Upper lobe of right lung (tissue), 1 donor: ENCODE measurements around the gene PKD1L1. TPM values are rescaled to one million over a fixed set of nuclear protein-coding genes. Genes with fewer than 3 reads are reported as not detected.
A peak's percentile ranks its signal among the peaks of the same experiment; 100 is the strongest.

Source experiments
- ATAC-seq: fragments of 200-7000 bp; cut with Tn5 transposase; one replicate; pipeline ENCODE4 v1.9.1; 2020; ENCODE audit warnings: mild to moderate bottlenecking, moderate library complexity
- DNase-seq: peaks from one replicate; pipeline ENCODE4 v3.0.0-alpha.2; 2020
- H3K27ac ChIP-seq: fragments of 200-600 bp; one replicate; pipeline ENCODE4 v1.8.0; 2022
- H3K27me3 ChIP-seq: fragments of 200-600 bp; one replicate; pipeline ENCODE4 v1.8.0; 2022; ENCODE audit warnings: mild to moderate bottlenecking
- H3K36me3 ChIP-seq: fragments of 200-600 bp; one replicate; pipeline ENCODE4 v1.8.0; 2022
- H3K4me1 ChIP-seq: fragments of 200-600 bp; one replicate; pipeline ENCODE4 v1.8.0; 2022
- H3K4me3 ChIP-seq: fragments of 200-600 bp; one replicate; pipeline ENCODE4 v1.8.0; 2022; ENCODE audit warnings: mild to moderate bottlenecking
- H3K9me3 ChIP-seq: fragments of 200-600 bp; one replicate; pipeline ENCODE4 v1.8.0; 2022
- intact Hi-C: fragments of 100-400 bp; cut with DNase I; formaldehyde crosslinking; loops from one replicate; pipeline ENCODE4 v1.11.0; 2022
- total RNA-seq: library from RNA; stranded (reverse); fragmentation: NEBNext Ultra II Directional; extraction: Animal tissue kit (Norgen Biotek cat#: 25700); gene quantifications from one replicate; pipeline ENCODE4 v1.2.1, GENCODE V29; 2021
- TF ChIP-seq, protein P1 (sequence below): fragments of 200-600 bp; IDR thresholded peaks from one replicate; pipeline ENCODE4 v1.8.0; 2022; ENCODE audit warnings: antibody characterized with exemption
- donor health status: DM: no; HTN: yes; CAD: no; lungs with severe emphysema.

The PKD1L1 gene
- total RNA-seq, 1 donor from 2014 or later, result 1.0 TPM

DNA sequence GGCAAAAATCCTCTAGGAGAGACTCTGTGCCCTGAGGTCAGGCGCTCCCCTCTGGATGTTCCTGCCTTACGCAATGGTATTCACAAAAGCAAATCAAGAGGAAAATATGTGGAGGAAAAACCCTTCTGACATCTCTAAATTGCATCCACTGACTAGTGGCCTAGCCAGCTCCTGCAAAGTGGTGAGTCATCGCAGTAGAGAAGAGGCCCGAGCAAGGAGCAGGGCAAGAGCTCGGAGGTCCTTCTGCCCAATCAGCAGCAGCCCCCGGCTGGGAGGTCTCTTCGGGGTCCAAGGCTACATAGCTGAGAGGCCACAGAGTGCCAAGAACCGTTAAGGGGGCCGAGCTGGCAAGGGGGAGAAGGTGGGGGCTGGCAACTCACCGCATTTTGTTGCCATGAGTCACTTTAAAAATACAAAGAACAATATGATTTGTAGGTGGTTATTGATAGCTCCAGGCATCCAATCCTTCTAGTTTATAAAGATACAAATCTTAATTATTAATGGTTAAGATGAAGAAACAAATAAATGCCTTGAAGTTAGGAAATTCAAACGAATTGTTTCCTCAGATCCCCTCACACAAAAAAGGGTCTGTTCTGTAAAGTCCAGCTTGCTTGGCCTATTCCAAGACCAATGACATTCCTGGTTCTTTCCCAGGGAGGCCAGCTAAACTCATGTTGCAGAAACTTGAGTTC, 161.6 kb downstream of the PKD1L1 start:
- ATAC-seq, result peak; percentile 77
- TF ChIP-seq, protein P1, sequence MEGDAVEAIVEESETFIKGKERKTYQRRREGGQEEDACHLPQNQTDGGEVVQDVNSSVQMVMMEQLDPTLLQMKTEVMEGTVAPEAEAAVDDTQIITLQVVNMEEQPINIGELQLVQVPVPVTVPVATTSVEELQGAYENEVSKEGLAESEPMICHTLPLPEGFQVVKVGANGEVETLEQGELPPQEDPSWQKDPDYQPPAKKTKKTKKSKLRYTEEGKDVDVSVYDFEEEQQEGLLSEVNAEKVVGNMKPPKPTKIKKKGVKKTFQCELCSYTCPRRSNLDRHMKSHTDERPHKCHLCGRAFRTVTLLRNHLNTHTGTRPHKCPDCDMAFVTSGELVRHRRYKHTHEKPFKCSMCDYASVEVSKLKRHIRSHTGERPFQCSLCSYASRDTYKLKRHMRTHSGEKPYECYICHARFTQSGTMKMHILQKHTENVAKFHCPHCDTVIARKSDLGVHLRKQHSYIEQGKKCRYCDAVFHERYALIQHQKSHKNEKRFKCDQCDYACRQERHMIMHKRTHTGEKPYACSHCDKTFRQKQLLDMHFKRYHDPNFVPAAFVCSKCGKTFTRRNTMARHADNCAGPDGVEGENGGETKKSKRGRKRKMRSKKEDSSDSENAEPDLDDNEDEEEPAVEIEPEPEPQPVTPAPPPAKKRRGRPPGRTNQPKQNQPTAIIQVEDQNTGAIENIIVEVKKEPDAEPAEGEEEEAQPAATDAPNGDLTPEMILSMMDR, result no peak
- Histone ChIP-seq H3K4me3 (no peak overlapping the region), H3K36me3 (no peaks in the 10 kb centered on the region), H3K9me3 (no peaks in the 10 kb centered on the region), H3K4me1 (peaks cover 9% of the 10 kb centered on the region), H3K27ac (no peak overlapping the region), H3K27me3 (no peaks in the 10 kb centered on the region)
- intact Hi-C loops, result no loop called here
- no peak for DNase-seq

DNA sequence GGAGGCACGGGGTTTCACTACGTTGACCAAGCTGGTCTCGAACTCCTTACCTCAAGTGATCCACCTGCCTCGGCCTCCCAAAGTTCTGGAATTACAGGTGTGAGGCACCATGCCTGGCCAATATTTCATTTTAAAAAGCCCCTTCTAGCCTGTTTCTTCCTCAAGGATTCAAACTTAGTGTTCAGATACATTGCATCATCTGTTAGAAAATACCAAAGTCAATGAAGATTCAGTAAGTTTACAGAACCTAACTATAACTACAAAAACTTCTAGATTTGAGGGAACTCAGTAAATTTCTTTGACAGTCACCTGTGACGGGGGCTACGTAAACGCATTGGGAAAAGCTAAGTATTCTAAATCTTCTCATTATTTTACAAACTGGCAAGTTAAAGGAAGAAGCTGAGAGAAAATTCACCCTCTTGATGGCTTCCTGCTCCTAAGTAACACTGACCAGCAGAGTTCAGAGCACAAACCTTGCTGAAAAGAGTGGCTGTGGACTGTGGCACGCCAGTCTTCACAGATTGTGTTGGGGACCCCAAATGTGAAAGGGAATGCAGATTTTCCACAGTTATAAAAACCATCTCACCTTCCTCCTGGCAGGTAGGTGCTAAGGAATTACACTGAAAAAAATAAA, 162.2 kb downstream of the PKD1L1 start:
- no peak for DNase-seq
- Histone ChIP-seq H3K27ac (no peak overlapping the region), H3K4me3 (no peak overlapping the region), H3K9me3 (no peaks in the 10 kb centered on the region), H3K27me3 (no peaks in the 10 kb centered on the region), H3K4me1 (peaks cover 9% of the 10 kb centered on the region), H3K36me3 (no peaks in the 10 kb centered on the region)
- ATAC-seq, result no peak
- intact Hi-C loops, result no loop called here
- TF ChIP-seq, protein P1, result no peak

DNA sequence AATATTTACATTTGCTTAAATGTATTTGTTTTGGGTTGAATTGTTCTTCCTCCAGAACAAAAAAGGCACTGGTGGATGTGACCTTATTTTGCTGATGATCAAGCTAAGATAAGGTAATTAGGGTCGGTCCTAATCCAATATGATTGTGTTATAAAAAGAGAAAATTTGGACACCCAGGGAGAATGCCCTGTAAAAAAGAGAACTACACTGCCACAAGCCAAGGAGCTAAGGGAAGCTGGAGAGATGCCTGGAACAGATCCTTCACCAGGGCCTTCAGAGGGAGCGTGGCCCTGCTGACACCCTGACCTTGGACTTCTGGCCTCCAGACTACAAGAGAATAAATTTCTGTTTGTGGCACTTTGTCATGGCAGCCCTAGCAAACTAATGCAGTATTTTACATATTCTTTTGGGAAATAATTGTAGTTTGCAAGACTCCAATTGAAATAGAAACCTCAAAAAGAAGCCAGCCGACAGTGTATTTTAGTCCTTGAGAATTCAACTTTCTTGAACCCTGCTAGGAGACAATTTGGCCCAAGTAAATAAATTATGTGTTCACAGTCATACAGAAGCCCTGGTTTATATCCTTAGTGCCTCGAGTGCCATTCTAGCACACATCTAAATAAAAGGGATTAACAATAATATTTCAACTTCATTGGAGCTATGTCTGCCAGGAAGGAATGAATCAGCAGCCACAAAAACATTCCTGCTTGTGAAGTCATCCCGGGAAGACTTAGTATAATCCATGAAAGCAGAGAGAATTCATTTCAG, 164.6 kb downstream of the PKD1L1 start:
- no peak overlapping the region for H3K4me3 ChIP-seq
- peaks cover 9% of the 10 kb centered on the region for H3K4me1 ChIP-seq
- no peaks in the 10 kb centered on the region for H3K36me3 ChIP-seq
- no peak for DNase-seq
- peak; percentile 34 for ATAC-seq
- no peaks in the 10 kb centered on the region for H3K27me3 ChIP-seq
- intact Hi-C loops, result no loop called here
- TF ChIP-seq, protein P1, result no peak
- H3K27ac ChIP-seq, result peak overlapping the region; percentile 43
- H3K9me3 ChIP-seq, result no peaks in the 10 kb centered on the region

DNA sequence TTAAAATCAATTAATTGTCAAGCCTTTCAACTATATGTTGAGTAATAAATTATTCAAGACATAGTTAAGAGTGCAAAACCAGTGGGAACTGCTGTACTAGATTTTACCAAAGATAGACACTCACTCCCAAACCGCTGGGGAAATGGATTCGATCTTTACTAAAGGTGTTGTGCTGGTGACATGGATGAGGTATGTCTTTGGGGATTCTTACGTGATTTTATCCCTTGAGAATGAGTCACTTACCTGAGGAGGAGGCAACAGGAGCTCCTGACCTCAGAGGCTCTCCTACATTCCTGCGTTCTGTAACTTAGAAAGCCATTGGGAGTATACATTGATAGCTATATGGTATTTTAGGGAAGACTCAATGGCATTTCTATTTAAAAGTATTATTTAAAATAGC, 165.5 kb downstream of the PKD1L1 start:
- no peak for ATAC-seq

DNA sequence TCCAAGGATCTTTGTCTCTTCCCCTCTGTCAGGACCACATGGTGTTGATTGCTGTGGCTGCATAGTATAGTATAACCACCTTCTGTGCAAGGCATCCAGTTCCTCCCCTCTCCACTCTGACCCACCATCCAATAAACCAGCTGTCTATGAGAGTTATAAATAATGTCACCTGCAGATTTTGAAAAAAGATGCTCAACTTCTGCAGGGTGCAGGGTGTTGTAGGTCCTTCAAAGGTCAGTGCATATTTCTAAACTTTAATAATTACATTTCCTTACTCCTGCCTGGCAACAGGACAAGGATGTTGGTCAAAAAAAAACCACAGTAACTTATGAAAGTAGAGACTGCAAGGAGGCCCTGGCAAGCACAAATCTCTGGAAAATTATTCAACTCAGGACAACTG, 166.2 kb downstream of the PKD1L1 start:
- no peak overlapping the region for H3K27ac ChIP-seq
- no peaks in the 10 kb centered on the region for H3K36me3 ChIP-seq
- no peaks in the 10 kb centered on the region for H3K9me3 ChIP-seq
- intact Hi-C loops, result no loop called here
- no peaks in the 10 kb centered on the region for H3K27me3 ChIP-seq
- TF ChIP-seq, protein P1, result no peak
- no peak for ATAC-seq
- H3K4me1 ChIP-seq, result peaks cover 9% of the 10 kb centered on the region
- no peak for DNase-seq
- no peak overlapping the region for H3K4me3 ChIP-seq

More for the DNA sequence above, 165.5 kb downstream of the PKD1L1 start:
- Histone ChIP-seq H3K36me3 (no peaks in the 10 kb centered on the region), H3K4me1 (peaks cover 9% of the 10 kb centered on the region), H3K27ac (no peak overlapping the region), H3K27me3 (no peaks in the 10 kb centered on the region), H3K9me3 (no peaks in the 10 kb centered on the region), H3K4me3 (no peak overlapping the region)
- no peak for DNase-seq
- intact Hi-C loops, result no loop called here
- TF ChIP-seq, protein P1, result no peak
